ENCODE results near the gene PYM1. TPM values are rescaled to one million over a fixed set of nuclear protein-coding genes. Genes with fewer than 3 reads are reported as not detected.

Gene PYM1
- total and polyA plus RNA-seq, 2 of the 8 experiments (the other 6 are each of a cell fraction or from before 2014, with no cell fraction given) = 38.7 to 58.5 TPM

DNA sequence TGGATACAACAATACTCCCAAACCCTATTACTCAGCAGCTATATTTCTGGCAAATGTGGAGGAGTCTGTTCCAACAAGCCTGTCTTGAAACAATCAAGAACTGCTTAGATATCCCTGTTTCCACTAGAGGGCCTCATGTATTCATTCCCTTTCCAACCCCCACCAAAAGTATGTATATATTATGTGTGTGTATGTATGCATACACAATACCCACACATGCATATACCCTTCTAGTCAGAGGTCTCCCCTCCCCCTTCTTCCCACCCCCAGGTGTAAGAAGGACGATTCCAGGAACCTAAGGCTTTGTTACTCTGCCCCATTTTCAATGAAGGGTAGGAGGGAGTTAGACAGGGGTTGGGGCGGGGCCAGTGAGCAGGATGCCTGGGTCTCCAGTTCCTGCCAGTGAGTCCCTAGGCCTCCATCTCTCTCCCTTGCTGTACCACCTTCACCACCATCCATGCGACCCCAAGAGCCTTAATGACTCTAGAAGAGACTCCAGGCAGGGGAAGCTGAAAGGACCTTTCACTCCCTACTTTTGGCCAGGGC, 3.1 kb upstream of the PYM1 start, which contains the start of gene DGKA:
Gene DGKA (plus strand): TSS at position 392 of the 546 bp plus-strand sequence. CDS start 5,342 bp downstream, outside the sequence.
- H3K27ac ChIP-seq (ENCODE audit: low read depth, low read length) = no peak within 1 kb of the TSS
- no peak for FAIRE-seq
- TF ChIP-seq HDAC6 (IDR thresholded peaks at IDR 0.05; ENCODE audit: low read depth, low read length) (no peak), KDM5A (IDR thresholded peaks at IDR 0.05; ENCODE audit: low read length) (no peak), BACH1 (IDR thresholded peaks at IDR 0.05; ENCODE audit: low read length) (no peak), NANOG (IDR thresholded peaks at IDR 0.05; ENCODE audit: insufficient read depth, low read depth, low read length, poor library complexity, severe bottlenecking) (no peak), RAD21 (IDR thresholded peaks at IDR 0.05 in 1 of 2, conservative IDR thresholded peaks at IDR 0.05 in 1 of 2; ENCODE audit: low read depth in 2 of 2, low read length in 2 of 2) (peak in 1 of 2 experiments; percentile 10; a peak in 2 of 4 replicates), GTF2F1 (IDR thresholded peaks at IDR 0.05; ENCODE audit: borderline replicate concordance, low read depth, low read length) (no peak), YY1 (IDR thresholded peaks at IDR 0.05; ENCODE audit: low read depth, low read length) (no peak), PHF8 (conservative IDR thresholded peaks at IDR 0.05; ENCODE audit: low read depth, low read length) (no peak), KDM4A (IDR thresholded peaks at IDR 0.05; ENCODE audit: low read depth, low read length, severe bottlenecking) (no peak), BRCA1 (IDR thresholded peaks at IDR 0.05; ENCODE audit: low read depth, low read length) (no peak), SIN3A (conservative IDR thresholded peaks at IDR 0.05 in 1 of 2, IDR thresholded peaks at IDR 0.05 in 1 of 2; ENCODE audit: low read depth in 1 of 2, low read length in 2 of 2) (peak in 1 of 2 experiments; percentile 9; a peak in 1 of 4 replicates)

More for the DNA sequence above, 3.1 kb upstream of the PYM1 start, which contains the start of gene DGKA:
- H3K4me3 ChIP-seq (ENCODE audit: extremely low read depth in 1 of 4, insufficient read depth in 2 of 4, low read depth in 3 of 4, low read length in 4 of 4) = peak within 1 kb of the TSS; percentile 47 to 75 (median 66)
- peak within 1 kb of the TSS; percentile 46; the same call in 1 of the 2 replicates for H2BK12ac ChIP-seq (ENCODE audit: low read depth, low read length)
- H3K4me2 ChIP-seq (ENCODE audit: insufficient read depth in 1 of 2, low read depth in 2 of 2, low read length in 2 of 2) = peak within 1 kb of the TSS; percentile 92 to 93
- no peak within 1 kb of the TSS for H3K14ac ChIP-seq (ENCODE audit: insufficient read length)
- 0 out of 2 replicates have a peak within 1 kb of the TSS, but pooled peaks have one; percentile 15 for H2BK20ac ChIP-seq (ENCODE audit: low read length)
- H3K79me2 ChIP-seq (ENCODE audit: control insufficient read depth in 1 of 2, insufficient read depth in 2 of 2, low read length in 2 of 2) = peaks cover 6 to 8% of the 10 kb centered on the region in 2 experiments
- H3K9me3 ChIP-seq (ENCODE audit: insufficient read depth in 2 of 2, low read depth in 1 of 2, low read length in 1 of 2) = no peaks in the 10 kb centered on the region
- H3K4ac ChIP-seq (replicated peaks; ENCODE audit: insufficient read length, low read depth, low read length) = no peak within 1 kb of the TSS
- no peak within 1 kb of the TSS for H4K5ac ChIP-seq (ENCODE audit: insufficient read length, low read depth, low read length)
- DNase-seq (ENCODE audit: low read depth in 1 of 2, low spot score in 2 of 2) = peak in 1 of 2 experiments; percentile 78
- H2BK5ac ChIP-seq (ENCODE audit: low read depth, low read length) = peak within 1 kb of the TSS; percentile 69; the same call in 1 of the 2 replicates
- 24% methylated on average over 3 of the region's 3 CpGs; no CpG with 5 or more reads in 1 of the 2 experiments for WGBS, 2 experiments (ENCODE audit: extremely low coverage in 1 of 2, insufficient coverage in 1 of 2, insufficient read length in 1 of 2, insufficient replicate concordance in 2 of 2, low coverage in 1 of 2, low lambda C conversion rate in 2 of 2, missing lambda C conversion rate in 1 of 2)
- peak within 1 kb of the TSS; percentile 62; the same call in 1 of the 2 replicates for H3K18ac ChIP-seq (ENCODE audit: extremely low read depth, low read length)
- H4K91ac ChIP-seq (replicated peaks; ENCODE audit: insufficient read length, low read length) = peak within 1 kb of the TSS; percentile 8
- peak within 1 kb of the TSS; percentile 99; the same call in 1 of the 2 replicates for H2BK15ac ChIP-seq (ENCODE audit: low read length)
- no peaks in the 10 kb centered on the region for H4K20me1 ChIP-seq (replicated peaks in 1 of 2; ENCODE audit: control insufficient read depth in 1 of 2, insufficient read depth in 2 of 2, low read length in 2 of 2)
- H3K9ac ChIP-seq (replicated peaks in 1 of 4; ENCODE audit: extremely low read depth in 1 of 4, low read depth in 3 of 4, low read length in 3 of 4) = peak within 1 kb of the TSS in 1 of 4 experiments; percentile 52; a peak in 1 of 7 replicates
- no peaks in the 10 kb centered on the region for H3K36me3 ChIP-seq (ENCODE audit: control insufficient read depth in 2 of 4, insufficient read depth in 4 of 4, low read length in 3 of 4)
- ChIA-PET POLR2A (ENCODE audit: partially characterized antibody) (interaction anchor here (0.6 to 1.9 kb wide), 9 partner anchors 9 to 209 kb away, joined by 3 to 5 read pairs (median 4); partner anchors contain the start of genes DNAJC14 and SARNP), CTCF (ENCODE audit: partially characterized antibody) (interaction anchor here (0.5 to 7.8 kb wide), 17 partner anchors 9 to 286 kb away, joined by 3 to 71 read pairs (median 4); partner anchors contain the start of genes ORMDL2 and SARNP)
- no peak within 1 kb of the TSS for H3K23ac ChIP-seq (ENCODE audit: insufficient read length)
- no peak within 1 kb of the TSS for H4K8ac ChIP-seq (ENCODE audit: extremely low read depth, insufficient read depth, low read length)
- peak within 1 kb of the TSS; percentile 81 for H2AFZ ChIP-seq (ENCODE audit: low read length)
- peaks cover 3% of the 10 kb centered on the region; the same call in 1 of the 2 replicates for H3K79me1 ChIP-seq (ENCODE audit: low read depth, low read length)
- H3K4me1 ChIP-seq (replicated peaks in 1 of 4; ENCODE audit: control insufficient read depth in 3 of 4, insufficient read depth in 4 of 4, low read length in 3 of 4) = peaks cover 6 to 24% (median 13%) of the 10 kb centered on the region in 4 experiments; a peak in 6 of 7 replicates
- no peak within 1 kb of the TSS for H2BK120ac ChIP-seq (replicated peaks; ENCODE audit: low read depth, low read length)
- H2AK5ac ChIP-seq (ENCODE audit: low read depth, low read length) = no peak within 1 kb of the TSS; the same call in 1 of the 2 replicates
- H3K27me3 ChIP-seq (replicated peaks in 1 of 4; ENCODE audit: control insufficient read depth in 3 of 4, extremely low read depth in 1 of 4, insufficient read depth in 3 of 4, low read length in 3 of 4) = peaks cover 0 to 21% (median 13%) of the 10 kb centered on the region in 4 experiments; a peak in 6 of 7 replicates
- no peak within 1 kb of the TSS for H3K56ac ChIP-seq (replicated peaks; ENCODE audit: insufficient read length, low read depth, low read length)
- H3K23me2 ChIP-seq (ENCODE audit: low read depth, low read length) = peaks cover 18% of the 10 kb centered on the region

Measured in H1 (cell line).